GM10847 (cell line): Measurements from ENCODE around the gene KCNT2.

ENCODE experiments used
- POLR2A ChIP-seq: IDR thresholded peaks from 2 replicates; pipeline ENCODE4 v1.6.1; 2011; ENCODE audit not compliant: insufficient read length; ENCODE audit errors: extremely low read depth

KCNT2 gene

GRCh38 chr1:196538473-196538872 is 69.8 kb downstream of the KCNT2 start:
- TF ChIP-seq POLR2A, result no peak

GRCh38 chr1:196535727-196536126 is 72.5 kb downstream of the KCNT2 start:
- no peak for TF ChIP-seq POLR2A

- TF ChIP-seq POLR2A, result no peak
These were observed 76.3 kb downstream of the KCNT2 start for GRCh38 chr1:196531737-196532524.

- no peak for TF ChIP-seq POLR2A
These were observed 80.3 kb downstream of the KCNT2 start for GRCh38 chr1:196527919-196528318.

- TF ChIP-seq POLR2A, result no peak
These were observed 91.0 kb downstream of the KCNT2 start for GRCh38 chr1:196517193-196517592.

- no peak for TF ChIP-seq POLR2A
These were observed 91.9 kb downstream of the KCNT2 start for GRCh38 chr1:196516373-196516772.

- no peak for TF ChIP-seq POLR2A
These were observed 92.3 kb downstream of the KCNT2 start for GRCh38 chr1:196515904-196516303.

- TF ChIP-seq POLR2A, result no peak
These were observed 94.4 kb downstream of the KCNT2 start for GRCh38 chr1:196513821-196514220.

GRCh38 chr1:196510451-196510850 is 97.8 kb downstream of the KCNT2 start:
- TF ChIP-seq POLR2A, result no peak

GRCh38 chr1:196502437-196502836 is 105.8 kb downstream of the KCNT2 start:
- no peak for TF ChIP-seq POLR2A

GRCh38 chr1:196501760-196502428 is 106.3 kb downstream of the KCNT2 start:
- TF ChIP-seq POLR2A, result no peak

GRCh38 chr1:196497817-196498216 is 110.4 kb downstream of the KCNT2 start:
- TF ChIP-seq POLR2A, result no peak

- no peak for TF ChIP-seq POLR2A
These were observed 113.5 kb downstream of the KCNT2 start for GRCh38 chr1:196494766-196495165.

GRCh38 chr1:196493881-196494280 is 114.4 kb downstream of the KCNT2 start:
- no peak for TF ChIP-seq POLR2A

GRCh38 chr1:196488579-196488978 is 119.7 kb downstream of the KCNT2 start:
- no peak for TF ChIP-seq POLR2A

GRCh38 chr1:196486346-196486745 is 121.9 kb downstream of the KCNT2 start:
- TF ChIP-seq POLR2A, result no peak
